ENCODE measurements around the gene MAPT.

MAPT gene

DNA sequence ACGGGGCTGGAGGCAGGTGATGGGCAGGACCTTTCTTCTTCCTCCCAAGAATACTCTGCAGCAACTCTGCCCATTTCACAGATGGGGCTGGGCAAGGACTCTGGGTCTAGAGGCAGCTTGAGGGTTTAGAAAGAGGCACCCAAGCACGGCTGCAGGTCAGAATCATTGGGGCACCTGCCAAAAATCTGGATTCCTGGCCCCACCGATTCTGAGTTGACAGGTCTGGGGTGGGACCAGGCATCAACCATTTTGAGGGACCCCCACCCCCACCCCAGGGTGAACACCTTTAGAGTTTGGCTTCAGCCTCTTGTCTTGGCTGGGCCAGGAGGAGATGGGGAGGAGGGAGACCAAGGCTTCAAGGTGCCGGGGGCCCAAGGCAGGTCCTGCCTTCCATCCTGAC is 44.3 kb upstream of the MAPT start:
- Histone ChIP-seq H3K4me1 (peaks cover 0 to 2% (median 0%) of the 10 kb centered on the region in 4 donors), H3K27me3 (peaks cover 0 to 82% of the 10 kb centered on the region in 2 donors), H3K36me3 (no peaks in the 10 kb centered on the region), H3K27ac (no peak overlapping the region), H3K9me3 (no peaks in the 10 kb centered on the region), H3K4me3 (no peak overlapping the region)
- intact Hi-C loops (cut with DNase I; ENCODE audit: low total_unique reads), result no loop called here
- DNase-seq, result no peak
- TF ChIP-seq, protein P1, sequence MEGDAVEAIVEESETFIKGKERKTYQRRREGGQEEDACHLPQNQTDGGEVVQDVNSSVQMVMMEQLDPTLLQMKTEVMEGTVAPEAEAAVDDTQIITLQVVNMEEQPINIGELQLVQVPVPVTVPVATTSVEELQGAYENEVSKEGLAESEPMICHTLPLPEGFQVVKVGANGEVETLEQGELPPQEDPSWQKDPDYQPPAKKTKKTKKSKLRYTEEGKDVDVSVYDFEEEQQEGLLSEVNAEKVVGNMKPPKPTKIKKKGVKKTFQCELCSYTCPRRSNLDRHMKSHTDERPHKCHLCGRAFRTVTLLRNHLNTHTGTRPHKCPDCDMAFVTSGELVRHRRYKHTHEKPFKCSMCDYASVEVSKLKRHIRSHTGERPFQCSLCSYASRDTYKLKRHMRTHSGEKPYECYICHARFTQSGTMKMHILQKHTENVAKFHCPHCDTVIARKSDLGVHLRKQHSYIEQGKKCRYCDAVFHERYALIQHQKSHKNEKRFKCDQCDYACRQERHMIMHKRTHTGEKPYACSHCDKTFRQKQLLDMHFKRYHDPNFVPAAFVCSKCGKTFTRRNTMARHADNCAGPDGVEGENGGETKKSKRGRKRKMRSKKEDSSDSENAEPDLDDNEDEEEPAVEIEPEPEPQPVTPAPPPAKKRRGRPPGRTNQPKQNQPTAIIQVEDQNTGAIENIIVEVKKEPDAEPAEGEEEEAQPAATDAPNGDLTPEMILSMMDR (IDR thresholded peaks at IDR 0.05), result no peak

DNA sequence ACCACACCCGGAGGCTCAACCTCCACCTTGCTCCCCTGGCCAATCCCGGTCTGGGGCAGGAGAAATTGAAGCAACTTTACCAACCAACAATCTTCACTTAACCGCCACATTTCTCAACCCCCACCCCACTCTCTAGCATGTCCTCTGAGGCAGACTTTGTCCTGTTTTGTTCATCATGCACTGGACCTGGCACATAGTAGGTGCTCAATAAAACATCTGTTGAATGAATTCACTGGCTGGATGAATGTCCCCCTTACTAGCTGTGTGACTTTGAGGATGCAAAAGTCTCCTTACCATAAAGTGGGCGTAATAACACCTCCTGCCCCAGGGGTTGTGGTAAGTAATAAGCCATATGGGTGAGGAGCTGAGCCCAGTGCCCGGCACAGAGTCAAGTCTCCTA is 43.9 kb upstream of the MAPT start:
- Histone ChIP-seq H3K27me3 (peaks cover 0 to 82% of the 10 kb centered on the region in 2 donors), H3K4me1 (peaks cover 0 to 2% (median 0%) of the 10 kb centered on the region in 4 donors), H3K9me3 (no peaks in the 10 kb centered on the region), H3K27ac (no peak overlapping the region), H3K4me3 (no peak overlapping the region), H3K36me3 (no peaks in the 10 kb centered on the region)
- intact Hi-C loops (cut with DNase I; ENCODE audit: low total_unique reads), result no loop called here
- TF ChIP-seq, protein P1 (IDR thresholded peaks at IDR 0.05), result no peak
- DNase-seq, result no peak

DNA sequence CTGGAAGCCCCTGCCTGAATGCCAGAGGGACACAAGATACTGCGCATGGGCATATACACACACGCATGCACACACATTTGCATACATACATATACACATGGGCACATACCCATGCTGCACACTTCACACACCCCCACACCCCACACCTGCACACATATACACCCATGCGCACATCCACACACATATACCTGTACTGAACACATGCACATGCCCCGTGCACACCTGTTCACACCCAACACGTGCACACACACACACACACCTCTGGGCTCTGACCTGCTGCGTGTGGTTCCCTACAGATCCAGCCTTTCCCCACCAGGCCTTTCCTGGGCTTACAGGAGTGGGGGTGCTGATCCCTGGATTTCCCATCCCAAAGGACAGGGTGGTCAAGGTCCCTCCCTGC is 43.3 kb upstream of the MAPT start:
- Histone ChIP-seq H3K27ac (no peak overlapping the region), H3K27me3 (peaks cover 0 to 84% of the 10 kb centered on the region in 2 donors), H3K4me3 (no peak overlapping the region), H3K9me3 (no peaks in the 10 kb centered on the region), H3K4me1 (peaks cover 0 to 2% (median 0%) of the 10 kb centered on the region in 4 donors), H3K36me3 (no peaks in the 10 kb centered on the region)
- no peak for DNase-seq
- intact Hi-C loops (cut with DNase I; ENCODE audit: low total_unique reads), result no loop called here
- TF ChIP-seq, protein P1 (IDR thresholded peaks at IDR 0.05), result no peak

DNA sequence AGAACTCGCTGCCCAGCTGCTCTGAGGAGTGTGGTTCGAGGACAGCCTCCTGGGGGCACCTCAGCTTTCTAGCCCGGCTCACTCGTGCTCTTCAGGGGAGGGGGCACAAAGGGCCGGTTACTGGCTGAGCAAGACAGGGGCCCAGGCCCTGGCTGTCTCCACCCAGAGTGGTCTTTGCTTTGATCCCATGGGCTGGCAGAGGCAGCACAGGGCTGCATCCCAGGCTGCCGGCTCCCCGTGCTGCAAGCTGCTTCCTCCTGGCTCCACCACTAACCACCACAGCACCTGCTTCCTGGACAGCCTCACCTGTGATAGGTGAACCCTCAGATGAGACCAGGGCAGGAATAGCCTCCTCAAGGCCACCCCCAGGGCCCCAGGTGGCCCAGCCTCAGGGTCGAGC is 42.9 kb upstream of the MAPT start:
- Histone ChIP-seq H3K4me3 (no peak overlapping the region), H3K27ac (no peak overlapping the region), H3K4me1 (peaks cover 0 to 2% (median 0%) of the 10 kb centered on the region in 4 donors), H3K9me3 (no peaks in the 10 kb centered on the region), H3K27me3 (peaks cover 0 to 81% of the 10 kb centered on the region in 2 donors), H3K36me3 (no peaks in the 10 kb centered on the region)
- TF ChIP-seq, protein P1 (IDR thresholded peaks at IDR 0.05), result no peak
- intact Hi-C loops (cut with DNase I; ENCODE audit: low total_unique reads), result no loop called here
- no peak for DNase-seq

DNA sequence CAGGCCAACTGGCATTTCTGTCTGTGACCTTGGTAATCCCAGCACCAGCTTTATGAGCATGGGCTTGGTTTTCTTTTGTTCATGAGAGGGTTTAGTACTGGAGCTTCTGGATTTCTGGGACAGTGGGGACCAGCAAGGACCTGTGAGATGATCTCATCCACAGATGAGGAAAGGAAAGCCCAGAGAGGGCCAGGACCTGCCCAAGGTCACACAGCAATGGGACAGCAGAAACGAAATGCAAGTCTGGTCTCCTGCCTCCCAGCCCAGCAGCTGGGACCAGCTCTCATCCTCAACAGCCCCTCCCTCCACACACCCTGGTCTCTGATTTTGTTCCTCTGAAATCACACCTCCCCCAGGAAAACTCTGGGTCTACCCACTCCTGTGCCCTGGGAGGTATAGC is 42.5 kb upstream of the MAPT start:
- Histone ChIP-seq H3K27me3 (peaks cover 0 to 77% of the 10 kb centered on the region in 2 donors), H3K4me1 (peaks cover 0 to 2% (median 0%) of the 10 kb centered on the region in 4 donors), H3K36me3 (no peaks in the 10 kb centered on the region), H3K9me3 (no peaks in the 10 kb centered on the region), H3K27ac (no peak overlapping the region), H3K4me3 (no peak overlapping the region)
- intact Hi-C loops (cut with DNase I; ENCODE audit: low total_unique reads), result no loop called here
- DNase-seq, result no peak
- TF ChIP-seq, protein P1 (IDR thresholded peaks at IDR 0.05), result no peak
